Panc1 (cell line): ENCODE data around the gene SVIL.

ENCODE experiments used
- POLR2AphosphoS5 ChIP-seq: IDR thresholded peaks from 2 replicates; pipeline ENCODE4 v1.6.1; 2012; ENCODE audit warnings: mild to moderate bottlenecking, low read depth, low read length, moderate library complexity
- TCF7L2 ChIP-seq: IDR thresholded peaks from 2 replicates; pipeline ENCODE4 v1.6.1; 2011; ENCODE audit warnings: mild to moderate bottlenecking, low read depth, low read length, inconsistent platforms
- TF ChIP-seq, protein P1 (sequence below): fragments of 450-650 bp; IDR thresholded peaks from 2 replicates; pipeline ENCODE4 v1.5.1; 2017; ENCODE audit warnings: mild to moderate bottlenecking
- TF ChIP-seq, protein P2 (sequence below), 2 experiments: IDR thresholded peaks; 2 replicates each; pipeline ENCODE4 v1.6.1; 2011 to 2012; ENCODE audit warnings: low read depth in 2 of 2, control low read depth in 1 of 2, low read length in 1 of 2, mild to moderate bottlenecking in 1 of 2, moderate library complexity in 1 of 2; ENCODE audit not compliant: insufficient read depth in 1 of 2

DNA sequence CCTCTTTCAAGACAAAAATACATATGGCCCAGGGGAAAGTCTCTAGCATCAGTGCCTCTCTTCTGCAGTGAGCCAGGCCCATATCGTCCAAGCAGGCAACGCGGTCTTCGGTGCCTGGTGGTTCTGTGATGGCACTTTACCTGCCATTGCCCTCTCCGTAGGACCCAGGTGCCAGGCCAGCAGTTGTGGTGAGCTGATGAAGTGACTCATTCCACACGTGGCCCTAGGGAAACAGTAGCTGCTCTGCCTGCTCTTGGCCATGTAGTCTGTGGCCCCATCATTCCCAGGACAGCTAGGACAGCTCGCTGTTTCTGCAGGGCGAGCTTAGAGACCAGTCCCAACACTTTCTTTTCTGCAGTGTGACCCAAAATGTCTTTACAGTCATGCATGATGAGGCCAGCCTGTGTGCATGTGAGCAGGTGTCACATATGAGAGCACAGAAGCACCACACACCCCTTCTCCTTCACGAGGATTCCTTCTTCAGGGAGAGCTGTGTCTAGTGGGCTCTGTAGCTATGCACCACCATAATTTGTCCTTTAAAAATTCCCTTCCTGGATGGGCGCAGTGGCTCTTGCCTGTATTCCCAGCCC lies 39.0 kb downstream of the SVIL start:
- TF ChIP-seq POLR2AphosphoS5: no peak
- TF ChIP-seq, protein P1, sequence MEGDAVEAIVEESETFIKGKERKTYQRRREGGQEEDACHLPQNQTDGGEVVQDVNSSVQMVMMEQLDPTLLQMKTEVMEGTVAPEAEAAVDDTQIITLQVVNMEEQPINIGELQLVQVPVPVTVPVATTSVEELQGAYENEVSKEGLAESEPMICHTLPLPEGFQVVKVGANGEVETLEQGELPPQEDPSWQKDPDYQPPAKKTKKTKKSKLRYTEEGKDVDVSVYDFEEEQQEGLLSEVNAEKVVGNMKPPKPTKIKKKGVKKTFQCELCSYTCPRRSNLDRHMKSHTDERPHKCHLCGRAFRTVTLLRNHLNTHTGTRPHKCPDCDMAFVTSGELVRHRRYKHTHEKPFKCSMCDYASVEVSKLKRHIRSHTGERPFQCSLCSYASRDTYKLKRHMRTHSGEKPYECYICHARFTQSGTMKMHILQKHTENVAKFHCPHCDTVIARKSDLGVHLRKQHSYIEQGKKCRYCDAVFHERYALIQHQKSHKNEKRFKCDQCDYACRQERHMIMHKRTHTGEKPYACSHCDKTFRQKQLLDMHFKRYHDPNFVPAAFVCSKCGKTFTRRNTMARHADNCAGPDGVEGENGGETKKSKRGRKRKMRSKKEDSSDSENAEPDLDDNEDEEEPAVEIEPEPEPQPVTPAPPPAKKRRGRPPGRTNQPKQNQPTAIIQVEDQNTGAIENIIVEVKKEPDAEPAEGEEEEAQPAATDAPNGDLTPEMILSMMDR: no peak
- TF ChIP-seq, protein P2, sequence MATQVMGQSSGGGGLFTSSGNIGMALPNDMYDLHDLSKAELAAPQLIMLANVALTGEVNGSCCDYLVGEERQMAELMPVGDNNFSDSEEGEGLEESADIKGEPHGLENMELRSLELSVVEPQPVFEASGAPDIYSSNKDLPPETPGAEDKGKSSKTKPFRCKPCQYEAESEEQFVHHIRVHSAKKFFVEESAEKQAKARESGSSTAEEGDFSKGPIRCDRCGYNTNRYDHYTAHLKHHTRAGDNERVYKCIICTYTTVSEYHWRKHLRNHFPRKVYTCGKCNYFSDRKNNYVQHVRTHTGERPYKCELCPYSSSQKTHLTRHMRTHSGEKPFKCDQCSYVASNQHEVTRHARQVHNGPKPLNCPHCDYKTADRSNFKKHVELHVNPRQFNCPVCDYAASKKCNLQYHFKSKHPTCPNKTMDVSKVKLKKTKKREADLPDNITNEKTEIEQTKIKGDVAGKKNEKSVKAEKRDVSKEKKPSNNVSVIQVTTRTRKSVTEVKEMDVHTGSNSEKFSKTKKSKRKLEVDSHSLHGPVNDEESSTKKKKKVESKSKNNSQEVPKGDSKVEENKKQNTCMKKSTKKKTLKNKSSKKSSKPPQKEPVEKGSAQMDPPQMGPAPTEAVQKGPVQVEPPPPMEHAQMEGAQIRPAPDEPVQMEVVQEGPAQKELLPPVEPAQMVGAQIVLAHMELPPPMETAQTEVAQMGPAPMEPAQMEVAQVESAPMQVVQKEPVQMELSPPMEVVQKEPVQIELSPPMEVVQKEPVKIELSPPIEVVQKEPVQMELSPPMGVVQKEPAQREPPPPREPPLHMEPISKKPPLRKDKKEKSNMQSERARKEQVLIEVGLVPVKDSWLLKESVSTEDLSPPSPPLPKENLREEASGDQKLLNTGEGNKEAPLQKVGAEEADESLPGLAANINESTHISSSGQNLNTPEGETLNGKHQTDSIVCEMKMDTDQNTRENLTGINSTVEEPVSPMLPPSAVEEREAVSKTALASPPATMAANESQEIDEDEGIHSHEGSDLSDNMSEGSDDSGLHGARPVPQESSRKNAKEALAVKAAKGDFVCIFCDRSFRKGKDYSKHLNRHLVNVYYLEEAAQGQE (IDR thresholded peaks at IDR 0.05; ENCODE audit: insufficient read depth in 1 of 2, low read depth in 2 of 2, low read length in 1 of 2): no peak
- TF ChIP-seq TCF7L2: no peak
